Keratinocyte (primary cell): Measurements from ENCODE around the gene RHBDL2.
"Not testable (repeated sequence)": the region's sequence is repeated elsewhere in the genome, so short reads cannot be mapped to it uniquely, and the experiment has no call there.

Experiments
- EZH2 ChIP-seq: IDR thresholded peaks from one replicate; pipeline ENCODE4 v1.6.1; 2012; ENCODE audit warnings: inconsistent platforms, mild to moderate bottlenecking, low read length, moderate library complexity
- TF ChIP-seq, protein P1 (sequence below), 3 experiments: IDR thresholded peaks in 1 of 3; conservative IDR thresholded peaks in 1 of 3; optimal IDR thresholded peaks in 1 of 3; 2 replicates in 2 of 3; 3 replicates in 1 of 3; pipeline versions ENCODE3 to v1.5.1; 2011; ENCODE audit warnings: low read length in 3 of 3, mild to moderate bottlenecking in 3 of 3, moderate library complexity in 2 of 3, control low read depth in 1 of 3, inconsistent platforms in 1 of 3; ENCODE audit not compliant: insufficient read depth in 2 of 3; ENCODE audit errors: extremely low read depth in 1 of 3

- TF ChIP-seq EZH2, result not testable (repeated sequence)
- TF ChIP-seq, protein P1, sequence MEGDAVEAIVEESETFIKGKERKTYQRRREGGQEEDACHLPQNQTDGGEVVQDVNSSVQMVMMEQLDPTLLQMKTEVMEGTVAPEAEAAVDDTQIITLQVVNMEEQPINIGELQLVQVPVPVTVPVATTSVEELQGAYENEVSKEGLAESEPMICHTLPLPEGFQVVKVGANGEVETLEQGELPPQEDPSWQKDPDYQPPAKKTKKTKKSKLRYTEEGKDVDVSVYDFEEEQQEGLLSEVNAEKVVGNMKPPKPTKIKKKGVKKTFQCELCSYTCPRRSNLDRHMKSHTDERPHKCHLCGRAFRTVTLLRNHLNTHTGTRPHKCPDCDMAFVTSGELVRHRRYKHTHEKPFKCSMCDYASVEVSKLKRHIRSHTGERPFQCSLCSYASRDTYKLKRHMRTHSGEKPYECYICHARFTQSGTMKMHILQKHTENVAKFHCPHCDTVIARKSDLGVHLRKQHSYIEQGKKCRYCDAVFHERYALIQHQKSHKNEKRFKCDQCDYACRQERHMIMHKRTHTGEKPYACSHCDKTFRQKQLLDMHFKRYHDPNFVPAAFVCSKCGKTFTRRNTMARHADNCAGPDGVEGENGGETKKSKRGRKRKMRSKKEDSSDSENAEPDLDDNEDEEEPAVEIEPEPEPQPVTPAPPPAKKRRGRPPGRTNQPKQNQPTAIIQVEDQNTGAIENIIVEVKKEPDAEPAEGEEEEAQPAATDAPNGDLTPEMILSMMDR (optimal IDR thresholded peaks at IDR 0.05 in 1 of 3, IDR thresholded peaks at IDR 0.05 in 1 of 3, conservative IDR thresholded peaks at IDR 0.05 in 1 of 3; ENCODE audit: extremely low read depth in 1 of 3, insufficient read depth in 2 of 3, low read length in 3 of 3), result not testable (repeated sequence)
These were observed 36.6 kb upstream of the RHBDL2 start for GRCh38 chr1:38978245-38978542.
